ENCODE data around the gene AOPEP.

AOPEP gene

GRCh38 chr9:94975480-94975879 is 249.0 kb downstream of the AOPEP start:
- DNase-seq: no peak

- no peak for DNase-seq
These were observed 249.6 kb downstream of the AOPEP start for GRCh38 chr9:94976077-94976476.

- no peak for DNase-seq
These were observed 250.9 kb downstream of the AOPEP start for GRCh38 chr9:94977416-94977815.

GRCh38 chr9:94979904-94980507 is 253.5 kb downstream of the AOPEP start:
- DNase-seq: no peak

GRCh38 chr9:94980947-94981722 is 254.6 kb downstream of the AOPEP start:
- DNase-seq: no peak

GRCh38 chr9:94981723-94982090 is 255.2 kb downstream of the AOPEP start:
- DNase-seq: no peak

- no peak for DNase-seq
These were observed 255.7 kb downstream of the AOPEP start for GRCh38 chr9:94982211-94982610.

- DNase-seq: no peak
These were observed 257.1 kb downstream of the AOPEP start for GRCh38 chr9:94983552-94983951.

- no peak for DNase-seq
These were observed 258.5 kb downstream of the AOPEP start for GRCh38 chr9:94984891-94985476.

- no peak for DNase-seq
These were observed 259.1 kb downstream of the AOPEP start for GRCh38 chr9:94985649-94986048.

GRCh38 chr9:94987731-94988130 is 261.2 kb downstream of the AOPEP start:
- no peak for DNase-seq

GRCh38 chr9:94990897-94991561 is 264.5 kb downstream of the AOPEP start:
- no peak for DNase-seq

GRCh38 chr9:94991961-94992907 is 265.7 kb downstream of the AOPEP start:
- DNase-seq: no peak

- DNase-seq: no peak
These were observed 266.8 kb downstream of the AOPEP start for GRCh38 chr9:94993160-94993820.

GRCh38 chr9:94993821-94994165 is 267.3 kb downstream of the AOPEP start:
- no peak for DNase-seq

- DNase-seq: no peak
These were observed 268.7 kb downstream of the AOPEP start for GRCh38 chr9:94995048-94995693.

GRCh38 chr9:94996641-94997040 is 270.1 kb downstream of the AOPEP start:
- DNase-seq: no peak

- DNase-seq: no peak
These were observed 271.2 kb downstream of the AOPEP start for GRCh38 chr9:94997727-94998126.

- no peak for DNase-seq
These were observed 273.3 kb downstream of the AOPEP start for GRCh38 chr9:94999832-95000231.

- no peak for DNase-seq
These were observed 274.3 kb downstream of the AOPEP start for GRCh38 chr9:95000821-95001220.

GRCh38 chr9:95001720-95002119 is 275.2 kb downstream of the AOPEP start:
- no peak for DNase-seq

Measured in NCI-H1694 (cell line).